ENCODE data around the gene CDK5RAP1. TPM values are rescaled to one million over a fixed set of nuclear protein-coding genes. Genes with fewer than 3 reads are reported as not detected.

CDK5RAP1 gene, protein sequence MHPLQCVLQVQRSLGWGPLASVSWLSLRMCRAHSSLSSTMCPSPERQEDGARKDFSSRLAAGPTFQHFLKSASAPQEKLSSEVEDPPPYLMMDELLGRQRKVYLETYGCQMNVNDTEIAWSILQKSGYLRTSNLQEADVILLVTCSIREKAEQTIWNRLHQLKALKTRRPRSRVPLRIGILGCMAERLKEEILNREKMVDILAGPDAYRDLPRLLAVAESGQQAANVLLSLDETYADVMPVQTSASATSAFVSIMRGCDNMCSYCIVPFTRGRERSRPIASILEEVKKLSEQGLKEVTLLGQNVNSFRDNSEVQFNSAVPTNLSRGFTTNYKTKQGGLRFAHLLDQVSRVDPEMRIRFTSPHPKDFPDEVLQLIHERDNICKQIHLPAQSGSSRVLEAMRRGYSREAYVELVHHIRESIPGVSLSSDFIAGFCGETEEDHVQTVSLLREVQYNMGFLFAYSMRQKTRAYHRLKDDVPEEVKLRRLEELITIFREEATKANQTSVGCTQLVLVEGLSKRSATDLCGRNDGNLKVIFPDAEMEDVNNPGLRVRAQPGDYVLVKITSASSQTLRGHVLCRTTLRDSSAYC
- total RNA-seq, result 18.9 and 23.7 TPM in 2 replicates

GRCh38 chr20:33401184-33401920 lies at the start of gene CDK5RAP1:
CDK5RAP1 (minus strand) TSS chr20:33401519; CDS start chr20:33397064, 4,455 bp downstream.

DNA sequence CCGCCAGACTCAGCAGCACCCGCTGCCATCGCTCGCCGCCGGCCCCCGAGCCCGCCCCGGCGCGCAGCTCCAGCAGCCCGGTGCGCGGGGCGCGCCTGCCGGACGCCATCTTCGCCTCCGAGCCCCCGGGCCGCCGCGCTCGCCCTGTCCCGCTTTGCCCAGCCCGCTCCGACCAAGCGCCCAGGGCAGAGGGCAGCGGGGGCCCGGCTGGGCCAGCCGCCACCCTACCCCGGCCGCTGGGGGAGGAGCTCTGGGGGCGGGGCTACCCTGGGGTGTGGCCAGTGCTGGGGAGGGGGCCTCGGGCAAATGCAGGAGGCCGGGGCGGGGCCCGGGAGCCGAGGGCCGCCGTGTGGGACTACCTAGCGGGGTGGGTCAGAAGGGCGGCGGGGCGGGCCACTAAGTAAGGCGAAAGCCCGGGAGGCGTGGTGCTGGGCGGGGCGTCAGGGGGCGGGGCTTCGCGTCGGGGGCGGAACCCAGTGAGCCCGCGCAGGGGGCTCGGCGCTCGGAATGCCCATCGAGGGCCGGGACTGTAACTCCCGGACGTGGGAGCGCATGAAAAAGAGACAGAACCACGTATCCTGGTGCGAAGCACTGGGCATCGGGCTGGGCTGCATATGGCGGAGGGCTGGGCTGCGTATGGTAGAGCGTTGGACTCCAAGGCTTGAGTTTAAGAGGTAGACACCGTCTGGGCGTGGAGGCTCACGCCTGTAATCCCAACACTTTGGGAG lies 42.4 kb upstream of the CDK5RAP1 start, which contains the start of gene SNTA1:
Gene SNTA1 (minus strand): TSS at position 252 of the 728 bp plus-strand sequence. CDS start 143 bp downstream, at position 109.

Other genes starting within 250 kb of the CDK5RAP1 start
- gene BPIFA2, start 233.4 kb downstream of the CDK5RAP1 start, total RNA-seq, result not detected in 2 replicates
- not detected in 2 replicates for gene BPIFA3, start 184.2 kb downstream of the CDK5RAP1 start, total RNA-seq
- gene BPIFA1, start 165.5 kb downstream of the CDK5RAP1 start, total RNA-seq, result not detected in 2 replicates
- not detected in 2 replicates for gene BPIFB1, start 118.3 kb downstream of the CDK5RAP1 start, total RNA-seq
- 42.0 and 47.0 TPM in 2 replicates for gene SNTA1, start 42.2 kb upstream of the CDK5RAP1 start, total RNA-seq
- gene CBFA2T2, start 88.6 kb upstream of the CDK5RAP1 start, total RNA-seq, result 7.1 and 8.9 TPM in 2 replicates

All from smooth muscle cell of trachea (primary cell).